Activated B cell treated with CpG ODN at 0.5 μM for 24 hours (primary cell): ENCODE measurements around the gene DDX54. TPM values are rescaled to one million over a fixed set of nuclear protein-coding genes. Genes with fewer than 3 reads are reported as not detected.
"Not testable (repeated sequence)": the region's sequence is repeated elsewhere in the genome, so short reads cannot be mapped to it uniquely, and the experiment has no call there.

Experiments used
- ATAC-seq: fragments of 200-7000 bp; cut with Tn5 transposase; one replicate; pipeline ENCODE4 v1.10.0; 2021; ENCODE audit warnings: low read depth, mild to moderate bottlenecking, moderate library complexity
- CTCF ChIA-PET: fragments of 350-600 bp; sonication (Branson Sonifier 250); formaldehyde crosslinking; loops from one replicate; lab custom pipeline; 2021; ENCODE audit warnings: antibody characterized with exemption; lab: Charles Lee
- POLR2A ChIA-PET: fragments of 350-600 bp; sonication (Branson Sonifier 250); formaldehyde crosslinking; loops from one replicate; lab custom pipeline; 2021; ENCODE audit warnings: antibody characterized with exemption; lab: Charles Lee
- DNase-seq: peaks from one replicate; pipeline ENCODE4 v3.0.0; 2022
- H3K27ac Mint-ChIP-seq: one replicate; pipeline ENCODE4 v1.8.0; 2020; ENCODE audit warnings: mixed read lengths
- H3K27me3 Mint-ChIP-seq: one replicate; pipeline ENCODE4 v1.8.0; 2021; ENCODE audit warnings: mixed read lengths
- H3K36me3 Mint-ChIP-seq: one replicate; pipeline ENCODE4 v1.8.0; 2021; ENCODE audit warnings: low read depth, mixed read lengths
- H3K4me1 Mint-ChIP-seq: one replicate; pipeline ENCODE4 v1.8.0; 2021; ENCODE audit warnings: mixed read lengths
- H3K4me3 Mint-ChIP-seq: one replicate; pipeline ENCODE4 v1.8.0; 2020; ENCODE audit warnings: mild to moderate bottlenecking, mixed read lengths
- H3K9me3 Mint-ChIP-seq: one replicate; pipeline ENCODE4 v1.8.0; 2020; ENCODE audit warnings: mixed read lengths
- intact Hi-C: fragments of 100-400 bp; cut with micrococcal nuclease; formaldehyde crosslinking; loops from one replicate; pipeline ENCODE4 v1.15.1; 2024
- total RNA-seq: library from RNA; stranded (reverse); gene quantifications from 2 replicates; pipeline ENCODE4 v1.2.3, GENCODE V29; 2022
- TF ChIP-seq, protein P1 (sequence below): fragments of 200-600 bp; IDR thresholded peaks from one replicate; pipeline ENCODE4 v1.8.0; 2022; ENCODE audit warnings: antibody characterized with exemption, mild to moderate bottlenecking

The DDX54 gene
- total RNA-seq, 1 donor from 2014 or later: 115 TPM

DNA sequence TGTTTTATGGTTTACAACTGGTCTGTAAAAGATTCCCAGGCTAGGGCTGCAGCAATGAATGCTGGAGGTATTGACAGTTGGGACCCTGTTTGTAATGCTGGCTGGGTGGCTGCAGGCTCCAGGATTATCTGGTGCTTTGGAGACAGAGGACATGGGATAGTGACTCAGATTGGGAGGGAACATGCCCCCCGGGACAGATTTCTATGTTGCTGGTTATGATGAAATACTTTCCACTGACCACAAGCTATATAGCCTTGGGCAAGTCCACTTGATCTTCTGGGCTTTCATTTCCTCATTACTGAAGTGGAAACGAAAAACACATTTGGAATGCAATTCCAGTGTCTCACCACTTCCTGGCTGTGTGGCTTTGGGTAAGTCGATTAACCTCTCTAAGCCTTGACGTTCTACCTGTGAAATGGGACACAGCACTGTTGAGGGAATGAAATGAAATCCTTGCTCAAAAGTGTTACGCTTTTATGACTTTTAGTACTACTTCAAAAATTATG, 29.7 kb upstream of the DDX54 start:
- CTCF ChIA-PET: interaction anchor here (1.2 kb wide), 1 partner anchor 15 kb away, joined by 3 read pairs; no protein-coding TSS in a partner anchor
- H3K27ac Mint-ChIP-seq: no peak overlapping the region
- POLR2A ChIA-PET: interaction anchor here (1.0 kb wide), 1 partner anchor 18 kb away, joined by 4 read pairs; no protein-coding TSS in a partner anchor
- no peaks in the 10 kb centered on the region for H3K36me3 Mint-ChIP-seq
- no peak for DNase-seq
- no peaks in the 10 kb centered on the region for H3K27me3 Mint-ChIP-seq
- ATAC-seq: peak; percentile 54
- H3K4me3 Mint-ChIP-seq: no peak overlapping the region
- intact Hi-C loops: no loop called here
- H3K9me3 Mint-ChIP-seq: no peaks in the 10 kb centered on the region
- TF ChIP-seq, protein P1, sequence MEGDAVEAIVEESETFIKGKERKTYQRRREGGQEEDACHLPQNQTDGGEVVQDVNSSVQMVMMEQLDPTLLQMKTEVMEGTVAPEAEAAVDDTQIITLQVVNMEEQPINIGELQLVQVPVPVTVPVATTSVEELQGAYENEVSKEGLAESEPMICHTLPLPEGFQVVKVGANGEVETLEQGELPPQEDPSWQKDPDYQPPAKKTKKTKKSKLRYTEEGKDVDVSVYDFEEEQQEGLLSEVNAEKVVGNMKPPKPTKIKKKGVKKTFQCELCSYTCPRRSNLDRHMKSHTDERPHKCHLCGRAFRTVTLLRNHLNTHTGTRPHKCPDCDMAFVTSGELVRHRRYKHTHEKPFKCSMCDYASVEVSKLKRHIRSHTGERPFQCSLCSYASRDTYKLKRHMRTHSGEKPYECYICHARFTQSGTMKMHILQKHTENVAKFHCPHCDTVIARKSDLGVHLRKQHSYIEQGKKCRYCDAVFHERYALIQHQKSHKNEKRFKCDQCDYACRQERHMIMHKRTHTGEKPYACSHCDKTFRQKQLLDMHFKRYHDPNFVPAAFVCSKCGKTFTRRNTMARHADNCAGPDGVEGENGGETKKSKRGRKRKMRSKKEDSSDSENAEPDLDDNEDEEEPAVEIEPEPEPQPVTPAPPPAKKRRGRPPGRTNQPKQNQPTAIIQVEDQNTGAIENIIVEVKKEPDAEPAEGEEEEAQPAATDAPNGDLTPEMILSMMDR: no peak
- peaks cover 38% of the 10 kb centered on the region for H3K4me1 Mint-ChIP-seq

DNA sequence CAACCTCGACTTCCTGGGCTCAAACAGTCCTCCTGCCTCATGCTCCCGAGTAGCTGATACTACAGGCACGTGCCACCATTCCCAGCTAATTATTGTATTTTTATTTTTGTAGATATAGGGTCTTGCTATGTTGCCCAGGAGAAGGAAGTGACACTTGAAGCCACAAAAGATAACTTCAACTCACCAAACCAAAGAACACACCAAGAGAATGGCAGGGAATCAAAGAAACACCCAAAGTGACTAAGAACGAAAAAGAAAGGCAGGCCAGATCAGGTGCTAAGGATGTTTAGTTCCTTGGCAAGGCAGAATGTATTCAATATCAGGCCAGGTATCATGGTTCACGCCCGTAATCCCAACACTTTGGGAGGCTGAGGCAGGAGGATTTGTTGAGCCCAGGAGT, 25.9 kb upstream of the DDX54 start:
- DNase-seq (no peak), ATAC-seq (no peak)
- CTCF ChIA-PET: no interaction called here
- Mint-ChIP-seq H3K9me3 (no peaks in the 10 kb centered on the region), H3K4me1 (peaks cover 66% of the 10 kb centered on the region), H3K27ac (peak overlapping the region; percentile 3), H3K27me3 (no peaks in the 10 kb centered on the region), H3K4me3 (no peak overlapping the region), H3K36me3 (no peaks in the 10 kb centered on the region)
- POLR2A ChIA-PET: interaction anchor here (0.7 to 7.7 kb wide), 3 partner anchors 11 to 26 kb away, joined by 3 to 287 read pairs (median 277); partner anchors contain the start of genes RITA1 and TPCN1
- TF ChIP-seq, protein P1: no peak
- intact Hi-C loops: no loop called here

DNA sequence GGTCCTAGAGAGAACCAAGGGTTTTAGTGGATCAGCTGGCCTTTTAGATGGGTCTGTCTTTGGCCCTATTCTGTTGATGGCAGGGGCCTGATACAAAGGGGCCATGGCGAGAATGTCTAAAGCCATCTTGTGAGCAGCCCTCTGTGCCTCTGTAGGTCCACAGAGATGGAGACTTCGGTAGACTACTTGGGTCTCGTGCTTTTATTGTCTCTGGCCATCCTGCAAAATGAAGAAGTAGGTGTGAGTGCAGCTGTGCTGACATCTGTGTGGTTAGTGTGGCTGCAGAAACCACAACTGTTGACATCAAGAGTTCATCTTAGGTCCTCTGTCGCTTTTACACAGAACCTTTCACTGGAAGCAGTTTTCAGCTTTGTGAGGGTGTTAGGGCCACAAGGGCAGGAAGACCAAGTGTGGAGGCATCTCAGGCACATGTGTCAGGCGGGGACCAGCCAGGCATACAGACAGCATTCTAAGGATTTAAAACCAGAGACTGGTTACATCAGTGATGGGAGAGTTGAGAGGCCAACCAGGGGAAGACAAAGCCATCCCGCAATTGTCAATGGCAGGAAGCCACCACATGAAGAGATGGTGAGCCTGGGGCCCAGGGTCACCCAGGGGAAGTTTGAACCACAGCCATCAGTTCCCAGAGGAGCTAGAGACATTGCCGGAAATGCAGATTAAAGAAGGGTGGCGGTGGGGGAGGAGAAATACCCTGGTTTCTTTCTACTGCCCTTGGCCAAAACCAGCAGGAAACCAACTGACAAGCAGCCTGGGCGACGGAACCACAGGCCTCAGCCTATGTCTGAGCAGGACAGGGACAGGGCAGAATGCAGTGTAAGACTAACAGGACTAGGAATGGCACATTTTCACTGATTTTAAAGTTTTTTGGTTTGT, 23.0 kb upstream of the DDX54 start:
- peak overlapping the region; percentile 98 for H3K27ac Mint-ChIP-seq
- CTCF ChIA-PET: interaction anchor here (1.0 to 2.3 kb wide), 6 partner anchors 9 to 24 kb away, joined by 3 to 32 read pairs (median 6); partner anchors contain the start of gene TPCN1
- intact Hi-C loops: loop anchor here (1.0 kb wide), 5 partner anchors 11 to 25 kb away; partner anchors contain the start of genes DDX54, RITA1 and TPCN1
- TF ChIP-seq, protein P1: no peak
- no peaks in the 10 kb centered on the region for H3K9me3 Mint-ChIP-seq
- ATAC-seq (peak; percentile 81), DNase-seq (peak; percentile 64)
- H3K4me3 Mint-ChIP-seq: peak overlapping the region; percentile 76
- H3K36me3 Mint-ChIP-seq: no peaks in the 10 kb centered on the region
- POLR2A ChIA-PET: interaction anchor here (0.5 to 7.7 kb wide), 21 partner anchors 9 to 302 kb away, joined by 3 to 287 read pairs (median 4); partner anchors contain the start of genes DDX54, OAS1, RITA1 and SDSL
- no peaks in the 10 kb centered on the region for H3K27me3 Mint-ChIP-seq
- peaks cover 69% of the 10 kb centered on the region for H3K4me1 Mint-ChIP-seq

DNA sequence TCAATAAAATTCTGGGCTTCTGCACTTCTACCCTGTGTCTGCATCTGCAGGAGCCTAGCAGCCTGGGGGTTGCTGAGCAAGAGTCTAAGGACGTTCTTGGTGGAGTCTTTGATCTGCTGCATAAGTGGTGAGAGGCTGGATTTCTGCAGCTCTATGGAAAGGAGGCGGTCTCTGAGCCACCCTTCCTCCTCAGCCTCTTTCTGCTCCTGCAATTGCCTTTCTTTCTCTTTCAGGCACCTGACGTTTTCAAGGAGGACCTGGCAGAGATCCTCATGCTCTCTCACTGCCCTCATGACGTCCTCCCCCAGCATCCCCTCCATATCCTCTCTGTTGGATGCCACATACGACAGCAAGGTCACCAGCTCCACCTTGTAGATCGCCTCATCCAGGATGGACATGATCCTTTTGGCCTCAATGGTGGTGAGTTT, 22.3 kb upstream of the DDX54 start:
- POLR2A ChIA-PET: interaction anchor here (0.5 to 7.7 kb wide), 14 partner anchors 9 to 229 kb away, joined by 3 to 287 read pairs (median 4); partner anchors contain the start of genes DDX54, RITA1, SLC8B1 and TPCN1
- DNase-seq: no peak

DNA sequence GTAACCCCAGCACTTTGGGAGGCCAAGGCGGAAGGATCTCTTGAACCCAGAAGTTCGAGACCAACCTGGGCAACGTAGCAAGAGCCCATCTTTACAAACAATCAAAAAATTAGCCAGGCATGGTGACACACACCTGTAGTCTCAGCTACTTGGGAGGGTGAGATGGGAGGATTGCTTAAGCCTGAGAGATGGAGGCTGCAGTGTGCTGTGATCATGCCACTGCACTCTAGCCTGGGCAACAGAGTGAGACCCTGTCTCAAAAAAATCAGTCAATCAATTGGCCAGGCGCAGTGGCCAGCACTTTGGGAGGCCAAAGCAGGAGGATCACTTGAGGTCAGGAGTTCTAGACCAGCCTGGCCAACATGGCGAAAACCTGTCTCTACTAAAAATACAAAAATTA, 21.5 kb upstream of the DDX54 start:
- ChIA-PET CTCF (interaction anchor here (1.9 kb wide), 1 partner anchor 9 kb away, joined by 11 read pairs; no protein-coding TSS in a partner anchor), POLR2A (interaction anchor here (2.5 to 8.0 kb wide), 4 partner anchors 16 to 24 kb away, joined by 42 to 287 read pairs (median 184); partner anchors contain the start of genes DDX54, RITA1 and TPCN1)
- H3K9me3 Mint-ChIP-seq, H3K4me3 Mint-ChIP-seq, ATAC-seq, DNase-seq, H3K27me3 Mint-ChIP-seq, H3K36me3 Mint-ChIP-seq, intact Hi-C loops: not testable (repeated sequence)
- peaks cover 81% of the 10 kb centered on the region for H3K4me1 Mint-ChIP-seq
- peak overlapping the region; percentile 19 for H3K27ac Mint-ChIP-seq

More for the DNA sequence above, 22.3 kb upstream of the DDX54 start:
- peak overlapping the region; percentile 98 for H3K27ac Mint-ChIP-seq
- H3K9me3 Mint-ChIP-seq: no peaks in the 10 kb centered on the region
- TF ChIP-seq, protein P1: no peak
- no peaks in the 10 kb centered on the region for H3K36me3 Mint-ChIP-seq
- H3K4me3 Mint-ChIP-seq: peak overlapping the region; percentile 76
- no peaks in the 10 kb centered on the region for H3K27me3 Mint-ChIP-seq
- intact Hi-C loops: loop anchor here (1.0 kb wide), 5 partner anchors 10 to 26 kb away; partner anchors contain the start of genes DDX54, RITA1 and TPCN1
- peaks cover 74% of the 10 kb centered on the region for H3K4me1 Mint-ChIP-seq
- CTCF ChIA-PET: interaction anchor here (1.0 to 2.3 kb wide), 5 partner anchors 10 to 25 kb away, joined by 3 to 32 read pairs (median 7); partner anchors contain the start of gene TPCN1
- ATAC-seq: no peak
